Measurements from ENCODE around the gene PCSK6.

PCSK6 gene

GRCh38 chr15:101509279-101509678 is 19.8 kb upstream of the PCSK6 start (continued):
- no peak for TF ChIP-seq POU6F1 (CRISPR knock-in tag; IDR thresholded peaks at IDR 0.05; ENCODE audit: borderline replicate concordance, low read depth)
- no peak for TF ChIP-seq TOX (CRISPR knock-in tag; IDR thresholded peaks at IDR 0.05; ENCODE audit: borderline replicate concordance)
- no peak for TF ChIP-seq ZFP3 (CRISPR knock-in tag; IDR thresholded peaks at IDR 0.05)
- TF ChIP-seq CSRNP3 (CRISPR knock-in tag; IDR thresholded peaks at IDR 0.05), result no peak

GRCh38 chr15:101506491-101506890 is 17.0 kb upstream of the PCSK6 start:
- no peak for ATAC-seq
- no peak for TF ChIP-seq SNAI2 (CRISPR knock-in tag; IDR thresholded peaks at IDR 0.05)
- no peak for TF ChIP-seq ISL1 (CRISPR knock-in tag; IDR thresholded peaks at IDR 0.05)
- no peak for TF ChIP-seq ZFP3 (CRISPR knock-in tag; IDR thresholded peaks at IDR 0.05)
- no peak for TF ChIP-seq TCF4 (CRISPR knock-in tag; IDR thresholded peaks at IDR 0.05; ENCODE audit: borderline replicate concordance)
- no peak for TF ChIP-seq BACH2 (CRISPR knock-in tag; IDR thresholded peaks at IDR 0.05; ENCODE audit: borderline replicate concordance)
- TF ChIP-seq POU6F1 (CRISPR knock-in tag; IDR thresholded peaks at IDR 0.05; ENCODE audit: borderline replicate concordance, low read depth), result no peak
- no peak for TF ChIP-seq ZNF70 (CRISPR knock-in tag; IDR thresholded peaks at IDR 0.05)
- no peak for TF ChIP-seq PPARA (CRISPR knock-in tag; IDR thresholded peaks at IDR 0.05; ENCODE audit: borderline replicate concordance)

GRCh38 chr15:101505610-101506337 is 16.3 kb upstream of the PCSK6 start:
- TF ChIP-seq SNAI2 (CRISPR knock-in tag; IDR thresholded peaks at IDR 0.05) (no peak), CSDC2 (CRISPR knock-in tag; IDR thresholded peaks at IDR 0.05) (no peak), CREB5 (CRISPR knock-in tag; IDR thresholded peaks at IDR 0.05; ENCODE audit: low read depth) (no peak), PPARA (CRISPR knock-in tag; IDR thresholded peaks at IDR 0.05; ENCODE audit: borderline replicate concordance) (no peak), ARNTL (CRISPR knock-in tag; IDR thresholded peaks at IDR 0.05; ENCODE audit: borderline replicate concordance, low read depth) (no peak), BACH2 (CRISPR knock-in tag; IDR thresholded peaks at IDR 0.05; ENCODE audit: borderline replicate concordance) (no peak), ZFP3 (CRISPR knock-in tag; IDR thresholded peaks at IDR 0.05) (no peak), ESRRG (CRISPR knock-in tag; IDR thresholded peaks at IDR 0.05) (no peak)
- ATAC-seq, result no peak

- ATAC-seq, result no peak
- no peak for TF ChIP-seq ZNF8 (CRISPR knock-in tag; IDR thresholded peaks at IDR 0.05)
- no peak for TF ChIP-seq ZNF70 (CRISPR knock-in tag; IDR thresholded peaks at IDR 0.05)
- no peak for TF ChIP-seq TOX (CRISPR knock-in tag; IDR thresholded peaks at IDR 0.05; ENCODE audit: borderline replicate concordance)
- no peak for TF ChIP-seq PPARA (CRISPR knock-in tag; IDR thresholded peaks at IDR 0.05; ENCODE audit: borderline replicate concordance)
- TF ChIP-seq CREB5 (CRISPR knock-in tag; IDR thresholded peaks at IDR 0.05; ENCODE audit: low read depth), result no peak
- no peak for TF ChIP-seq POU6F1 (CRISPR knock-in tag; IDR thresholded peaks at IDR 0.05; ENCODE audit: borderline replicate concordance, low read depth)
- TF ChIP-seq ESRRG (CRISPR knock-in tag; IDR thresholded peaks at IDR 0.05), result no peak
- TF ChIP-seq OSR1 (CRISPR knock-in tag; IDR thresholded peaks at IDR 0.05), result no peak
- TF ChIP-seq PATZ1 (CRISPR knock-in tag; IDR thresholded peaks at IDR 0.05; ENCODE audit: borderline replicate concordance), result no peak
- no peak for TF ChIP-seq ARNTL (CRISPR knock-in tag; IDR thresholded peaks at IDR 0.05; ENCODE audit: borderline replicate concordance, low read depth)
- no peak for TF ChIP-seq BACH2 (CRISPR knock-in tag; IDR thresholded peaks at IDR 0.05; ENCODE audit: borderline replicate concordance)
- no peak for TF ChIP-seq GLIS3 (CRISPR knock-in tag; IDR thresholded peaks at IDR 0.05)
- no peak for TF ChIP-seq RARB (CRISPR knock-in tag; IDR thresholded peaks at IDR 0.05)
These were observed 15.5 kb upstream of the PCSK6 start for GRCh38 chr15:101504866-101505609.

All from SK-N-SH treated with all-trans-retinoic acid at 6 μM for 48 hours (cell line).